ENCODE measurements around the gene UBE2C. TPM values are rescaled to one million over a fixed set of nuclear protein-coding genes. Genes with fewer than 3 reads are reported as not detected.

Gene UBE2C
- total and polyA plus RNA-seq, 9 donors = 23.1 to 50.4 (median 44.5) TPM

DNA sequence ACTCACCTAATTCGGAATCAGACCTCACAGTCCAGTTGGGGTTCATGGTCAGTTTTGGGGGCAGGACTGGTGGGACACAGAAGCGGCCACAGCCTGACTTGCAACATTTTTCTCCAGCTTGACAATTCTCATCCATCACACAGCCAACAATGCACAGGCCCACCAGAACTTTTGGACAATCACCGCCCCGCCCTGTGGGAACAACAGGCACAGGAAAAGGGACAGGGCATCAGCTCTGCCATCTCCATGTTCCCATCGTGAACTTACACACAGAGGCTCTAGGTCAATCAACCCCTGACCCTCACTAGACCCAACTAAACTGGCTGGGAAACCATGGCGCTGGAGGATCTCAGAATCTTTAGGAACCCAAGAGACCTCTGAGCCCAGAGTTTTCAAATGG lies 37.0 kb upstream of the UBE2C start:
- H3K4me1 ChIP-seq (ENCODE audit: control insufficient read depth, insufficient read depth, low read length) = peaks cover 12% of the 10 kb centered on the region
- no peak for DNase-seq
- H3K27ac ChIP-seq (ENCODE audit: low read length) = no peak overlapping the region
- no peak overlapping the region for H3K4me3 ChIP-seq (ENCODE audit: low read length)
- peaks cover 4% of the 10 kb centered on the region for H3K27me3 ChIP-seq (ENCODE audit: control insufficient read depth, insufficient read depth, low read length)
- WGBS (ENCODE audit: insufficient coverage) = 87% methylated on average over 3 of the region's 6 CpGs
- H3K9me3 ChIP-seq (replicated peaks; ENCODE audit: control insufficient read depth, low read depth, low read length) = no peaks in the 10 kb centered on the region
- H3K36me3 ChIP-seq (ENCODE audit: control insufficient read depth, insufficient read depth, low read length) = no peaks in the 10 kb centered on the region

DNA sequence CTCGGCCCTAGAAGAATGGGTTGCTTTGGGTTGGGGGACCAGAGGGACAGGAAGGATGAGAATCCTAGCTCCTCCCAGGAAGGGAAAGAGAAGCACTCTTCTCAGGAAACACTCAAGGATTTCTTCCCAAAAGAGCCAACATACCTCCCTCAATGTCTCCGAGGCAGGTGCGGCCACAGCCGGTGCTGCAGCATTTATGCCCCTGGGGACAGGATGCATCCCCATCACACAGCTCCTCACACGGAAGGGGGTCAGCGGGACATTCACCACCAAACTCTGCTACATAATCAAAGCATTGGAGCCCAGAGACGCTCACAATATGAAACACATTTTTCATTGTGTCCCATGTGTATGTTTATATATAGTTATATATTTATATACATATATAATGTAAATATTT lies 35.5 kb upstream of the UBE2C start:
- DNase-seq = no peak
- Histone ChIP-seq H3K4me3 (ENCODE audit: low read length) (no peak overlapping the region), H3K27me3 (ENCODE audit: control insufficient read depth, insufficient read depth, low read length) (peaks cover 4% of the 10 kb centered on the region), H3K36me3 (ENCODE audit: control insufficient read depth, insufficient read depth, low read length) (no peaks in the 10 kb centered on the region), H3K27ac (ENCODE audit: low read length) (no peak overlapping the region), H3K9me3 (replicated peaks; ENCODE audit: control insufficient read depth, low read depth, low read length) (no peaks in the 10 kb centered on the region), H3K4me1 (ENCODE audit: control insufficient read depth, insufficient read depth, low read length) (peaks cover 7% of the 10 kb centered on the region)
- no CpG with 5 or more reads among the region's 7 CpGs for WGBS (ENCODE audit: insufficient coverage)

DNA sequence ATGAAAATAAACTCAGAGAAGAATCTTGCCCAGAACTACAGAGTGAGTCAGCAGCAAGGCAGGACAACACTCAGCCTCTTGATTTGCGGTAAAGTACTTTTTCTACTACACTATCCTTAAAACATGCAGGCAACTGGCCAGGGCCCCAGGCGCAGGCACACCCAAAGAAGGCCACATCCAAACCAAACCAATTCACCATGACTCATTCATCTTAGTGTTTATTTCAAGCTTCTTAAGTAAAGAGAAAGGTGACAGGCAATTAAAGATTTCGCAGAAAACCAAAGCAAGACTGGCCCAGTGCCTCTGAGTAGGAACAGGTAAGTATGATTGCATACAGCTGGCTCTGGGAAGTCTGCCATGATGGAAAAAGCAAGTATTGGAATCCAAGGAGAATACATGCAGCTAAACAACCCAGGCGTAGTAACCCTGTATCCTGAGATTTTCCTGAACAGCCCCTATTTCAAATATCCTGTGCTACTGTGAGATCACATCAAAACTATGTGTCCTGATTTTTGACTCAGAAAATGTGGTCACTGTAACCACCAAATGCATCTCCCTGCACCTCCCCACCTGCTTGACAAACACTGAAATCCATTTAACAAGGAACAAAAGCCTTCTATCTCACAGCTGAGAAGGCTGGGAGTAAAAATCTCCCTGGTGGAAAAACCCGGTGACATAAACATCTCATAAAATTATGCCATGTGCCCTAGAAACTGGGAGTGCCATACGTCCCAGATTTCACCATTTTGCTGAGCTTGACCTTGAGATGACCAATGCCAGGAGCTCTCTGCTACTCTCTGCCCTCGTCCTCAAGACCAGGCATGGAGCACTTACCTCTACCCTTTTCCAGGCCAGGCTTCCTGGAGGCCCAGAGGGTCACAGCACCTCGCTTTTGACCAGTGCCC lies 33.2 kb upstream of the UBE2C start:
- 53% methylated on average over 6 of the region's 8 CpGs for WGBS (ENCODE audit: insufficient coverage)
- Histone ChIP-seq H3K36me3 (ENCODE audit: control insufficient read depth, insufficient read depth, low read length) (no peaks in the 10 kb centered on the region), H3K9me3 (replicated peaks; ENCODE audit: control insufficient read depth, low read depth, low read length) (no peaks in the 10 kb centered on the region), H3K27ac (ENCODE audit: low read length) (peak overlapping the region; percentile 90), H3K4me3 (ENCODE audit: low read length) (no peak overlapping the region), H3K27me3 (ENCODE audit: control insufficient read depth, insufficient read depth, low read length) (peaks cover 4% of the 10 kb centered on the region), H3K4me1 (ENCODE audit: control insufficient read depth, insufficient read depth, low read length) (peaks cover 7% of the 10 kb centered on the region)
- peak; percentile 96 for DNase-seq

DNA sequence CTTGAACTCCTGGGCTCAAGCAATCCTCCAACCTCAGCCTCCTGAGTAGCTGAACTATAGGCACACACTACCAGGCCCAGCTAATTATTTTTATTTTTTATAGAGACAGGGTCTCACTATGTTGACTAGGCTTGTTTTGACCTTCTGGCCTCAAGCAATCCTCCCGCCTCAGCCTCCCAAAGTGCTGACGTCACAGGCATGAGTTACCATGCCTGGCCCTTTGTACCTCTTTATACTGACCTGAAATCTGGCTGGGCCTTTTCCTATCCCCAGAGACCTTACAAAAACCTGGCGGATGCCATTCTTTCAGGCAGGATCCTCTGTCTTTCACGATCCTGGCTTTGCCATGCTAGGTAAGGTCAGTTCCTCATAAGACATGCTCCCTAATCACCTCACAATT lies 32.3 kb upstream of the UBE2C start:
- Histone ChIP-seq H3K27ac (ENCODE audit: low read length) (peak overlapping the region; percentile 90), H3K9me3 (replicated peaks; ENCODE audit: control insufficient read depth, low read depth, low read length) (no peaks in the 10 kb centered on the region), H3K4me1 (ENCODE audit: control insufficient read depth, insufficient read depth, low read length) (peaks cover 7% of the 10 kb centered on the region), H3K27me3 (ENCODE audit: control insufficient read depth, insufficient read depth, low read length) (peaks cover 4% of the 10 kb centered on the region), H3K36me3 (ENCODE audit: control insufficient read depth, insufficient read depth, low read length) (no peaks in the 10 kb centered on the region), H3K4me3 (ENCODE audit: low read length) (no peak overlapping the region)
- no peak for DNase-seq
- 91% methylated on average over 3 of the region's 4 CpGs for WGBS (ENCODE audit: insufficient coverage)

DNA sequence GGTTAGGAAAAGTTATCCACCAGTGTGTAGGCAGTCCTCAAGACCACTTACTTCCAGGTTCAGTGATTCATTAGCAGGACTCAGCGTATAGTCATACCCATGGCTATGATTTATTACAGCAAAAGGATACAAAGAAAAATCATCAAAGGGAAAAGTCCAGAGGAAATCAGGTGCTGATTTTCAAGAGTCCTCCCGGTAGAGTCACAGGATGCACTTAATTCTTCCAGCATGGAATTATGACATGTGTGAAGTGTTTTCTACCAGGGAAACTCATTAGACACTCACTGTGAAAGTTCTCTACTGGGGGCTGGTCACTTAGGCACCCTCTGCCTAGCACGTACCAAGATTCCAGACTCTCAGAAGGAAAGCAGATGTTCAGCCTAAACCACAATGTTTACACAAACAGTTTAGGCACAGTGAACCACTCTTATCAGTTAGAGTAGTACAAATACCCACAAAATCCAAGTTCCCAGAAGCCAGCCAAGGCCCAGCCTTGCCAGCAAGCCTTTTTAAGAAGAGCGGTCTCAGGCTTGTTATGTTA lies 31.0 kb upstream of the UBE2C start:
- Histone ChIP-seq H3K4me3 (ENCODE audit: low read length) (no peak overlapping the region), H3K27me3 (ENCODE audit: control insufficient read depth, insufficient read depth, low read length) (no peaks in the 10 kb centered on the region), H3K4me1 (ENCODE audit: control insufficient read depth, insufficient read depth, low read length) (peaks cover 7% of the 10 kb centered on the region), H3K36me3 (ENCODE audit: control insufficient read depth, insufficient read depth, low read length) (no peaks in the 10 kb centered on the region), H3K9me3 (replicated peaks; ENCODE audit: control insufficient read depth, low read depth, low read length) (no peaks in the 10 kb centered on the region), H3K27ac (ENCODE audit: low read length) (no peak overlapping the region)
- DNase-seq = no peak
- 83% methylated on average over 1 of the region's 4 CpGs for WGBS (ENCODE audit: insufficient coverage)

DNA sequence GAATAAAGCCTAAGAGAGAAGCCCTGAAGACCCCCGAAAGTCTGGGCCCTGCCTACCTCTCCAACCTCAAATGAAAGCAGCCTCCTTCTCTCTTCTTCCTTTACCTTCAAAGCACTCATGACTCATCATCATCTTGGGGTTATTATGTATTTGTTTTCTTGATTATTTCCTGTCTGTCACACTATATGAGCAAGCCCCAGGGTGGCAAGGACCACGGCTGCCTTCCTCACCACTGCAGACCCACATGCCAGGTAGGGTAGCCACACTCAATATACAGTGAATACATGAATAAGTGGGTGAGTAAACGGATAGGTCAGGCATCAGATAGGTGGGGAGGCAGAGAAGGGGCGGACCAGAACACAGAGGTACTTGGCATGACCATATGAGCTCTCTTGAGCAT lies 29.6 kb upstream of the UBE2C start:
- Histone ChIP-seq H3K27ac (ENCODE audit: low read length) (no peak overlapping the region), H3K9me3 (replicated peaks; ENCODE audit: control insufficient read depth, low read depth, low read length) (no peaks in the 10 kb centered on the region)

DNA sequence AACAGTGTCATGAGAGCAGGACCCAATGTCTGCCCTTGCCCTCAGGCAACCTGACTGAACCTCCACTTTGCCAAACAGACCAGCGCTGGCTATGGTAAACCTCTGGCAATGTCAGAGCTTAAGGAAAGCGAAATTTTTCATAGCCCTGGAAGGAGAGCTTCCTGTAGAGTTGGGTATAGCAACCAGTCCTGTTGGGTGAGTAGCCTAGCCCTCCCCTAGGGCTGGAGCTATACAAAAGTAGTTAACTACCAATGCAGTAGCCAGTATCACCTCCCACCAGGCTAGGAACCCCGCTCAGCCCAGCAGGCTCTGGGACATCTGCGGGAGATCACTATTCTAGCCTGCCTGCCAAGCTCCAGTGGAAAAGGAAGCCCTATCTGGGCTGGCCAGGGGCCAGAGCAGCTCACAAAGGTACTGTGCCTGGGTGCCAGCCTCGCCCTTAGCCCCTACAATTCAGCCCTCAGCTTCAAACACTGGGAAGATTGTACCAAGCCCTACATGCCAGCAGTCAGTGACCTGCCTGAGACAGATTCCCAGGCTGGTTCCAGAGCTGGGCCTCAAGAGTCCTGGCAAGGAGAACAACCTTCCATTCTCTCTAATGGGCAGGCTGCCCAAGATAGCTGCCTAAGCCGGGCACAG lies 28.7 kb upstream of the UBE2C start:
- Histone ChIP-seq H3K9me3 (replicated peaks; ENCODE audit: control insufficient read depth, low read depth, low read length) (no peaks in the 10 kb centered on the region), H3K4me3 (ENCODE audit: low read length) (no peak overlapping the region), H3K27ac (ENCODE audit: low read length) (no peak overlapping the region), H3K36me3 (ENCODE audit: control insufficient read depth, insufficient read depth, low read length) (no peaks in the 10 kb centered on the region), H3K27me3 (ENCODE audit: control insufficient read depth, insufficient read depth, low read length) (no peaks in the 10 kb centered on the region), H3K4me1 (ENCODE audit: control insufficient read depth, insufficient read depth, low read length) (peaks cover 5% of the 10 kb centered on the region)
- DNase-seq = no peak
- 41% methylated on average over 4 of the region's 6 CpGs for WGBS (ENCODE audit: insufficient coverage)

More for the DNA sequence above, 29.6 kb upstream of the UBE2C start:
- DNase-seq = no peak
- 100% methylated on average over 1 of the region's 4 CpGs for WGBS (ENCODE audit: insufficient coverage)
- Histone ChIP-seq H3K36me3 (ENCODE audit: control insufficient read depth, insufficient read depth, low read length) (no peaks in the 10 kb centered on the region), H3K4me1 (ENCODE audit: control insufficient read depth, insufficient read depth, low read length) (peaks cover 7% of the 10 kb centered on the region), H3K27me3 (ENCODE audit: control insufficient read depth, insufficient read depth, low read length) (no peaks in the 10 kb centered on the region), H3K4me3 (ENCODE audit: low read length) (no peak overlapping the region)

DNA sequence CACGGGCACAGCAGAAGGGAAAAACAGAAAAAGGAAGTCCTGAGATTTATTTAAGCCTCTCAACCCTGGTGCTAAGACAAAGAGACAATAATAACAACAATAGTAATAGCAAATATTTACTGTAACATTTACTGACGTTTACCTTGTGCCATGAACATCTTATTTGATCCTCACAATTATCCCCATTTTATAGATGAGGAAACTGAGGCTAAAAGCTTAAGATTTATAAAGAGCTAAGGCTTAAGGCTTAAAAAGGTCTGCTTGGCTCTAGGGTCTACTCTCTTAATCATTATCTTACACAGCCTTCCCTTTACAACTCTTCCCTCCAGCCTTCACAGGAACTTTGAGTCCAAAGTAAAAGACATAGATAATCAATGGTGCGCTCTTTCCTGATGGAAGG lies 24.1 kb upstream of the UBE2C start:
- WGBS (ENCODE audit: insufficient coverage) = no CpG with 5 or more reads among the region's 3 CpGs
- Histone ChIP-seq H3K27me3 (ENCODE audit: control insufficient read depth, insufficient read depth, low read length) (no peaks in the 10 kb centered on the region), H3K4me1 (ENCODE audit: control insufficient read depth, insufficient read depth, low read length) (peaks cover 10% of the 10 kb centered on the region), H3K36me3 (ENCODE audit: control insufficient read depth, insufficient read depth, low read length) (peaks cover 3% of the 10 kb centered on the region), H3K4me3 (ENCODE audit: low read length) (no peak overlapping the region), H3K27ac (ENCODE audit: low read length) (no peak overlapping the region), H3K9me3 (replicated peaks; ENCODE audit: control insufficient read depth, low read depth, low read length) (no peaks in the 10 kb centered on the region)
- DNase-seq = no peak

DNA sequence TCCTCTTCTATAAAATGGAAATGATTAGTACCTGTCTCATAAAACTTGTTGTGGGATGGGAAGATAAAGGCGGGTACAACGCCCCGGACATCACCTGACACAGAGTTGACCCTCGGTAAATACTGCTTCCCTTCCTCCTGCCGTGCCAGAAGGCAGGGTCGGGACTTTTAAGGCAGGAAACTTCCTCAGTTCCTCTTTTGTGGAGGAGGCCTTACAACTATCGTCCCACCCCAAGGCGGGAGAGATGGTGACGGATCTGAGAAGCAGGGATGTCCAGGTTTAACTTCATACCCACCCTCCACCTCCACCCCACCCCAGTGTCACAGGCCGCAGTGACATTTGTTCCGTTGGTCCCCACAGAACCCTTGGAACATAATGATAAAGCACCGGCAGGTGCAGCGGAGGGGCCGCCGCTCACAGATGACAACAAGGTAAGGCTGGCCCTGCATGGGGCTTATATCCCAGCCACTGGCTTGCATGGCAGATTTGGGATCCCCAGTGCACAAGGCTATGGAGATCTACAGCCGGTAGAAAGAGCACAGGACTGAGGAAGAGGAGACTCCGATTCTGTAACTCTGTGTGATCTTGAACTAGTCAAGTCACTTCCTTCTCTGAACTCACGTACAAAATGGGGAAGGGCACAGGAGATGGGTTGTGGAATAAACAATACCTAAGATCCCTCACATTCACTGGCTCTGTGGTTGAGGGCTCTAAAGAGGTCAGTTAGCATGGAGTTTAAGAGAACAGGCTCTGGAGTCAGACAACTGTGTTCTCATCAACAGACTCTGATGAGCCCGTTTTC lies 19.9 kb upstream of the UBE2C start:
- H3K36me3 ChIP-seq (ENCODE audit: control insufficient read depth, insufficient read depth, low read length) = peaks cover 32% of the 10 kb centered on the region
- DNase-seq = no peak
- peak overlapping the region; percentile 67 for H3K27ac ChIP-seq (ENCODE audit: low read length)
- H3K4me3 ChIP-seq (ENCODE audit: low read length) = peak overlapping the region; percentile 87
- H3K9me3 ChIP-seq (replicated peaks; ENCODE audit: control insufficient read depth, low read depth, low read length) = no peaks in the 10 kb centered on the region
- WGBS (ENCODE audit: insufficient coverage) = 48% methylated on average over 7 of the region's 19 CpGs
- peaks cover 18% of the 10 kb centered on the region for H3K4me1 ChIP-seq (ENCODE audit: control insufficient read depth, insufficient read depth, low read length)
- no peaks in the 10 kb centered on the region for H3K27me3 ChIP-seq (ENCODE audit: control insufficient read depth, insufficient read depth, low read length)
